Thyroid gland (tissue), 4 donors: ENCODE measurements around the gene LRRC74B. TPM values are rescaled to one million over a fixed set of nuclear protein-coding genes. Genes with fewer than 3 reads are reported as not detected.

Source experiments
- DNase-seq, 2 donors: peaks; one replicate each; pipeline ENCODE4 v3.0.0-alpha.2; 2019
- H3K27ac ChIP-seq, 3 donors: fragments of 200-600 bp; sonication (generic); 1 replicate in 2 of 3; 2 replicates in 1 of 3; pipeline ENCODE4 v1.5.1; 2016 to 2019; ENCODE audit warnings: mild to moderate bottlenecking in 1 of 3, moderate library complexity in 1 of 3
- H3K27me3 ChIP-seq: fragments of 200-600 bp; sonication (generic); one replicate; pipeline ENCODE4 v1.5.1; 2019
- H3K36me3 ChIP-seq, 2 donors: fragments of 200-600 bp; sonication (generic); one replicate each; pipeline ENCODE4 v1.5.1; 2016 to 2019
- H3K4me1 ChIP-seq, 2 donors: fragments of 200-600 bp; sonication (generic); one replicate each; pipeline ENCODE4 v1.5.1; 2017 to 2019
- H3K4me3 ChIP-seq, 3 donors: fragments of 200-600 bp; sonication (generic); replicated peaks in 1 of 3; 1 replicate in 2 of 3; 2 replicates in 1 of 3; pipeline ENCODE4 v1.5.1; 2016; ENCODE audit warnings: mild to moderate bottlenecking in 1 of 3
- H3K9me3 ChIP-seq: fragments of 200-600 bp; sonication (generic); one replicate; pipeline ENCODE4 v1.5.1; 2017
- CTCF ChIP-seq, 6 experiments: fragments of 200-600 bp in 3 of 6; fragments of 450-650 bp in 3 of 6; sonication (generic) in 3 of 6; IDR thresholded peaks; one replicate each; pipeline ENCODE4 v1.5.1; 2016 to 2019; ENCODE audit warnings: antibody characterized with exemption in 6 of 6, mild to moderate bottlenecking in 2 of 6, inconsistent platforms in 1 of 6, moderate library complexity in 1 of 6
- POLR2A ChIP-seq, 2 donors: fragments of 450-650 bp; IDR thresholded peaks; one replicate each; pipeline ENCODE4 v1.6.1; 2017; ENCODE audit warnings: antibody characterized with exemption in 2 of 2, mild to moderate bottlenecking in 2 of 2, moderate library complexity in 1 of 2
- WGBS, 2 donors: methylation state at CpG; one replicate each; pipeline ENCODE4 v1.1.5; 2017; 5-methylcytosine and 5-hydroxymethylcytosine counted together
- intact Hi-C: fragments of 100-400 bp; cut with DNase I; formaldehyde crosslinking; loops from one replicate; pipeline ENCODE4 v1.15.1; 2023
- total RNA-seq, 4 donors: library from RNA; depleted of rRNA; stranded (reverse); fragments of >200 nt; gene quantifications; one replicate each; pipeline ENCODE4 v1.2.3, GENCODE V29; 2016

LRRC74B gene
- total RNA-seq, 4 donors from 2014 or later: not detected

DNA sequence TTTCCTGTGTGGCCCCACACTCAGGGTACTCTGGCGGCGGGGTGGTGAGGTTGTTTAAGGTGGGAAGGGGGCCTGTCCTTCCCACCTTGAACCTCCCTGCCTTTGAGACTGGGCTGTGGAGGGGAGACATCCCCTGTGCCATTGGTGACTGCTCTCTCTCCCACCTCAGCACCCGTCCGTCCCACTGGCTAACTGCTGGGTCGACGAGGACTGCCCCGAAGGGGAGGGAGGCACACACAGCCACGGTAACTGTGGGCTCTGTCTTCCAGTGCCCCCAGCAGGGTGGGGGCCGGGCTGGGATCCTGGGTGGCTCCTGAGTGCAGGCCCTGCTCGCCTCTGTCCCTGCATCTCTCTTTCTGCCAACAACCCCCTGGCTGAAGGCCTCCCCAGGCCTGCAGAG is 23.2 kb upstream of the LRRC74B start:
- intact Hi-C loops: no loop called here
- TF ChIP-seq POLR2A (IDR thresholded peaks at IDR 0.05) (no peak), CTCF (IDR thresholded peaks at IDR 0.05) (no peak)
- H3K4me3 ChIP-seq: no peak overlapping the region
- H3K36me3 ChIP-seq: no peaks in the 10 kb centered on the region
- H3K4me1 ChIP-seq: peaks cover 0 to 2% of the 10 kb centered on the region in 2 donors
- no peak for DNase-seq
- no peaks in the 10 kb centered on the region for H3K27me3 ChIP-seq
- WGBS, 2 donors: 62 to 66% methylated on average over 7 to 8 of the region's 10 CpGs
- H3K27ac ChIP-seq: no peak overlapping the region
- no peaks in the 10 kb centered on the region for H3K9me3 ChIP-seq

DNA sequence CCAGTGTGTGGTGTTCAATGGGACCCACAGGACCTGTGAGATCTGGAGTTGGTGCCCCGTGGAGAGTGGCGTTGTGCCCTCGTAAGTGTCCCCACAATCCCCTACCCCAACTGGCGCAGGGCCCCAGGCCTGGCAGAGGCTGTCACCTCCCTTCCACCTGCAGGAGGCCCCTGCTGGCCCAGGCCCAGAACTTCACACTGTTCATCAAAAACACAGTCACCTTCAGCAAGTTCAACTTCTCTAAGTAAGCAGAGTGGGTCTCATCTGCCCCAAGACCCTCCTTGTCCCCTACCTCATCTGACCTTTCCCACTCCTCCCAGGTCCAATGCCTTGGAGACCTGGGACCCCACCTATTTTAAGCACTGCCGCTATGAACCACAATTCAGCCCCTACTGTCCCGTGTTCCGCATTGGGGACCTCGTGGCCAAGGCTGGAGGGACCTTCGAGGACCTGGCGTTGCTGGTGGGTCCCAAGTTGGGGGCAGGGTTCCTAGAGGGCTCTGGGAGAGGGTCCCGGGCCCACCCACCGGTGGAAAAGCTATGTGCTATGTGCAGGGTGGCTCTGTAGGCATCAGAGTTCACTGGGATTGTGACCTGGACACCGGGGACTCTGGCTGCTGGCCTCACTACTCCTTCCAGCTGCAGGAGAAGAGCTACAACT is 22.7 kb upstream of the LRRC74B start:
- H3K4me1 ChIP-seq: peaks cover 0 to 6% of the 10 kb centered on the region in 2 donors
- no peak overlapping the region for H3K27ac ChIP-seq
- TF ChIP-seq CTCF (IDR thresholded peaks at IDR 0.05) (no peak), POLR2A (IDR thresholded peaks at IDR 0.05) (no peak)
- no peaks in the 10 kb centered on the region for H3K9me3 ChIP-seq
- no peak for DNase-seq
- H3K4me3 ChIP-seq: no peak overlapping the region
- intact Hi-C loops: no loop called here
- H3K36me3 ChIP-seq: no peaks in the 10 kb centered on the region
- WGBS, 2 donors: 73 to 84% methylated on average over 8 to 12 of the region's 13 CpGs
- no peaks in the 10 kb centered on the region for H3K27me3 ChIP-seq

DNA sequence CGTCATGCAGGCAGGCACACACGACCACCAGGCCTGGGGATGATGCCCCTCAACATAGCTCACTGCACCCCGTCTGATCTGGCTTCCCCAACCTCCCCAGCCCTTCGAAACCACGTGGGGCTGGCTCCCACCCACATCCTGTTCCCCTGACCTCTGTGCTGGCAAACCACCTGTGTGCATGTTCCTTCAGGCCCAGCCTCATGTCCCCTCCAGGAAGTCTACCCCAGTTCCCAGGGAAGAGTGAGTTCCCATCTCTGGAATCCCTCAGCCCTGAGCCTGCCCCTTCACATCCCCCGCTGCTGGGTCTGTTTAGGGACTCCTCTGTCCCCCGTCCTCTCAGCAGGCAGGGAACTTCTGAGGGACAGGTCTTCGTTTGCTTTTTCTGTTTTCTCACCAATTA is 20.5 kb upstream of the LRRC74B start:
- 75 to 79% methylated on average over 8 of the region's 8 CpGs for WGBS, 2 donors
- DNase-seq: no peak
- Histone ChIP-seq H3K4me1 (peaks cover 0 to 6% of the 10 kb centered on the region in 2 donors), H3K4me3 (no peak overlapping the region), H3K27ac (no peak overlapping the region), H3K9me3 (no peaks in the 10 kb centered on the region), H3K27me3 (no peaks in the 10 kb centered on the region), H3K36me3 (no peaks in the 10 kb centered on the region)
- TF ChIP-seq CTCF (IDR thresholded peaks at IDR 0.05) (no peak), POLR2A (IDR thresholded peaks at IDR 0.05) (no peak)
- intact Hi-C loops: no loop called here

- Histone ChIP-seq H3K4me3 (no peak overlapping the region), H3K9me3 (no peaks in the 10 kb centered on the region), H3K4me1 (peaks cover 0 to 6% of the 10 kb centered on the region in 2 donors), H3K27me3 (no peaks in the 10 kb centered on the region), H3K27ac (no peak overlapping the region), H3K36me3 (no peaks in the 10 kb centered on the region)
- no peak for DNase-seq
- intact Hi-C loops: no loop called here
- TF ChIP-seq POLR2A (IDR thresholded peaks at IDR 0.05) (no peak), CTCF (IDR thresholded peaks at IDR 0.05) (no peak)
- 84 to 91% methylated on average over 10 to 12 of the region's 27 CpGs for WGBS, 2 donors
Observed at GRCh38 chr22:21025763-21026755, 19.7 kb upstream of the LRRC74B start.
